ENCODE data around the gene TMEM215.

TMEM215 gene

DNA sequence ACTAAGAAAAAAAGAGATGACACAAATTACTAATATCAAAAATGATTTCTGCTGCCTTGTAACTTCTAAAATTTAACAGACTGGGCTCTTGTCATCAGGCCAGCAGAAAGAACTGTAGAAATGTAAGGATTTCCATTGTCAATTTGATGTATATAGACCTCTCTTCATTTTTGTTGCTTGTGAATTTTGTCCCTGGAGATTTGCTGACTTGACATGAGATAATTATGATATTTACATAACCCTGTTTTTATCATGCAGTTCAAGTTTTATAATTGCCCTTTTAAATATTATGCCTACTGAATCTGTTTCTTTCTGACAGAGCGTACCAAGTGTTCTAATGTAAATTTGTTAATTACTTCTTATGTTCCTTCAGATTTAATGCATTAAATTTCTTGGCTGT, 23.9 kb downstream of the TMEM215 start:
- no peak for TF ChIP-seq ZFX (IDR thresholded peaks at IDR 0.05; ENCODE audit: borderline replicate concordance)
- TF ChIP-seq, protein P1, sequence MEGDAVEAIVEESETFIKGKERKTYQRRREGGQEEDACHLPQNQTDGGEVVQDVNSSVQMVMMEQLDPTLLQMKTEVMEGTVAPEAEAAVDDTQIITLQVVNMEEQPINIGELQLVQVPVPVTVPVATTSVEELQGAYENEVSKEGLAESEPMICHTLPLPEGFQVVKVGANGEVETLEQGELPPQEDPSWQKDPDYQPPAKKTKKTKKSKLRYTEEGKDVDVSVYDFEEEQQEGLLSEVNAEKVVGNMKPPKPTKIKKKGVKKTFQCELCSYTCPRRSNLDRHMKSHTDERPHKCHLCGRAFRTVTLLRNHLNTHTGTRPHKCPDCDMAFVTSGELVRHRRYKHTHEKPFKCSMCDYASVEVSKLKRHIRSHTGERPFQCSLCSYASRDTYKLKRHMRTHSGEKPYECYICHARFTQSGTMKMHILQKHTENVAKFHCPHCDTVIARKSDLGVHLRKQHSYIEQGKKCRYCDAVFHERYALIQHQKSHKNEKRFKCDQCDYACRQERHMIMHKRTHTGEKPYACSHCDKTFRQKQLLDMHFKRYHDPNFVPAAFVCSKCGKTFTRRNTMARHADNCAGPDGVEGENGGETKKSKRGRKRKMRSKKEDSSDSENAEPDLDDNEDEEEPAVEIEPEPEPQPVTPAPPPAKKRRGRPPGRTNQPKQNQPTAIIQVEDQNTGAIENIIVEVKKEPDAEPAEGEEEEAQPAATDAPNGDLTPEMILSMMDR (IDR thresholded peaks at IDR 0.05) = no peak
- no peak overlapping the region for H3K27ac ChIP-seq

DNA sequence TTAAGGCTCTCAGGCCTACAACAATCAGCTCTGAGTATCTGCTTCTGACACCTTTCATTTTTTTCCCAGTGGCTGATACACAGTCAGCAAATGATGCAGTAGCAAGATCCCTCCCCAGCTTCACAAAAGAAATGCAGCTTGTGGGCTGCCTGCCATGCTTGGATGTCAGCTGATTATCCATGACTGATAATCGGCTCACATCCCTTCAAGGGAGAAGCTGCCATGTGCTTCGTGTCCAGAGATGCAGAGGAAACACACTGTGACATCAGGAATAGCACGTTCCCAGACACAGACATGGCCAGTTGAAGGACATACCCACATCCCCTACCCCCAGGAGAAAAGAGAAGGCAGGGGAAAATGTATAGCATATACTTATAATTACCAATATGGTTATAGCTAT, 27.9 kb downstream of the TMEM215 start:
- TF ChIP-seq, protein P1 (IDR thresholded peaks at IDR 0.05) = no peak
- no peak for TF ChIP-seq ZFX (IDR thresholded peaks at IDR 0.05; ENCODE audit: borderline replicate concordance)
- H3K27ac ChIP-seq = no peak overlapping the region

DNA sequence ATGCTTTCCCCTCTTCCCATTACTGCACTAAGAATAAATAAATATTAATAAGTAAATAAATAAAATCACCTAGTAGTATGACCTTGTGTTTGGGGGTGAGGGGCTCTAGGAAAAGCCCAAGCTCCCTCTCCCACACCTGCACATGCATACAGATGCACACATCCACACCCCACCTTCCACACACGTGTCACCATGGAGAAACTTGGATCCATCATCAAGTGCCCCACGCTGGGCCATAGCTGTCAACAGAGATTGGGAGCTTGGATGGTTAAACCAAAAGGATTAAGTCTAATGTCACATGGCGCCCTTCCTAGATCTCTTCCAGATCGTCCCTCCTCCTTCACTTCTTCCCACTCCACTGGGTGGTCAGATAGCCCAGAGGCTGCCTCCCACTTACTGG, 37.0 kb downstream of the TMEM215 start:
- no peak overlapping the region for H3K27ac ChIP-seq
- TF ChIP-seq, protein P1 (IDR thresholded peaks at IDR 0.05) = no peak
- no peak for TF ChIP-seq ZFX (IDR thresholded peaks at IDR 0.05; ENCODE audit: borderline replicate concordance)

DNA sequence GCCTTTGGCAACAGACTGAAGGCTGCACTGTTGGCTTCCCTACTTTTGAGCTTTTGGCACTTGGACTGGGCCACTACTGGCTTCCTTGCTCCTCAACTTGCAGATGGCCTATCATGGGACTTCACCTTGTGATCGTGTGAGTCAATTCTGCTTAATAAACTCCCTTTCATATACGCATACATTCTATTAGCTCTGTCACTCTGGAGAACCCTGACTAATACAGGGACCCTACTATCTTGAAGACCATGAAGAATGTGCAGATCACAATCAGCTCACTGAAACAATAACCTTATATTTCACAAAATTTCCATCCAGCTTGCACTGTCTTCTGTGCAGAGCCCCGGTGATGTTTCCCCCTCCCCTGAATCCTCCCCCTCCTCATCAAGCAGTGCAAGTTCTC, 39.8 kb downstream of the TMEM215 start:
- no peak for TF ChIP-seq ZFX (IDR thresholded peaks at IDR 0.05; ENCODE audit: borderline replicate concordance)
- TF ChIP-seq, protein P1 (IDR thresholded peaks at IDR 0.05) = no peak
- H3K27ac ChIP-seq = no peak overlapping the region

DNA sequence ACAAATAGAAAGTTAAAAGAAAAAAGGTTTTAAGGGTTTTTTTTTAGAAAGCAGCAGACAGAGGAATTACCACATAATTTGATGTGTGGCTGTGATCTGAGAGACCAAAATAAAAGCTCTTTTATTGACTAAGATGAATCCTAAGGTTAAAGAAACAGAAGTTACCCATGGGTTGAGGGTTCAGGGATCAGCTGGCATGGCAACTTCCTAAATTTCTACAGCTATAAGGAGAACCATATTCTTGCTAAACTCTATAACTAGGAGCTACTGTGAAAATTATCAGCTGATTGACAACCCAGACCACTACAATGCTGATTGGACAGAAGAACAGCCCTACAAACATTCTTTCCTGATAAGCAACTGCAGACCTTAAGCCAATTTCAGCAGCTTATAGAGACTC, 40.2 kb downstream of the TMEM215 start:
- H3K27ac ChIP-seq = no peak overlapping the region
- TF ChIP-seq, protein P1 (IDR thresholded peaks at IDR 0.05) = no peak
- no peak for TF ChIP-seq ZFX (IDR thresholded peaks at IDR 0.05; ENCODE audit: borderline replicate concordance)

DNA sequence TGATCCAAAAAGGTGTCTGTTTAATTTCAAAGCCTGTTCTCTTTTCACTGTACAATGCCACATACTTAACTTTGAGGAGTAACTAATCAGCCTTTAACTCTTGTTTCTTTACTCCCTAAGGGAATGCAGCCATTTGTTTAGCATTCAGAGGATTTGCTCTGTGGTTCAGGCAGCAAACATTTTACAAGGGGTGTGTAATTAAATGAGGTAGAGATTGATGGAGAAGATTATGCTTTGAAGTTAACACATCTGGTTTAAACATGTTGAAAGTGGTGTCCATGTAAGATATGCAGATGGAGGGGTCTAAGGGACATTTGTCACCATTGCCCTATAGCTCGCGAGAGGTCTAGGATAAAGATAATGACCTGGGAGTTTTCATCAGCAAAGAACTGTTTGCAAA, 41.9 kb downstream of the TMEM215 start:
- no peak overlapping the region for H3K27ac ChIP-seq
- TF ChIP-seq, protein P1 (IDR thresholded peaks at IDR 0.05) = no peak
- no peak for TF ChIP-seq ZFX (IDR thresholded peaks at IDR 0.05; ENCODE audit: borderline replicate concordance)

DNA sequence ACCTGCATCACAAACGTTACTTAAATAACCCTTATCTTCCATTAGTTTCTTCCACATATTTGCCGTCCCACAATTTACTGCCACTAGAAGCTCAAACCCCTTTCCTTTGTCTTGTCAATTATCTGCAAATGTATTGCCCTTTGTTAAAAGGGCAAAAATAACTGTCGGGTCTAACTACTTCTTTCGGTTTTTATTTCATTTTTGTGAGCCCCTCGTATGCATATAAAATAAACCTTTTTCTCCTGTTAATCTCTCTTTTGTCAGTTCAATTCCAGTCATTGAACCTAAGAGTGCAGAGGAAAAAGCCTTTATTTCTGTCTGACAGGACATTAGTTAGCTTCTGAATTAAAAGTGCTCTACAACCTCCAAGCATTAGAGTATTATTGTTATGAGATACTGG, 45.5 kb downstream of the TMEM215 start:
- H3K27ac ChIP-seq = no peak overlapping the region
- TF ChIP-seq ZFX (IDR thresholded peaks at IDR 0.05; ENCODE audit: borderline replicate concordance) = no peak
- TF ChIP-seq, protein P1 (IDR thresholded peaks at IDR 0.05) = no peak
